ENCODE measurements around the gene TMEM203. TPM values are rescaled to one million over a fixed set of nuclear protein-coding genes. Genes with fewer than 3 reads are reported as not detected.

The TMEM203 gene
- total and polyA plus RNA-seq, 2 experiments from 2014 or later: 32.7 to 53.4 TPM

DNA sequence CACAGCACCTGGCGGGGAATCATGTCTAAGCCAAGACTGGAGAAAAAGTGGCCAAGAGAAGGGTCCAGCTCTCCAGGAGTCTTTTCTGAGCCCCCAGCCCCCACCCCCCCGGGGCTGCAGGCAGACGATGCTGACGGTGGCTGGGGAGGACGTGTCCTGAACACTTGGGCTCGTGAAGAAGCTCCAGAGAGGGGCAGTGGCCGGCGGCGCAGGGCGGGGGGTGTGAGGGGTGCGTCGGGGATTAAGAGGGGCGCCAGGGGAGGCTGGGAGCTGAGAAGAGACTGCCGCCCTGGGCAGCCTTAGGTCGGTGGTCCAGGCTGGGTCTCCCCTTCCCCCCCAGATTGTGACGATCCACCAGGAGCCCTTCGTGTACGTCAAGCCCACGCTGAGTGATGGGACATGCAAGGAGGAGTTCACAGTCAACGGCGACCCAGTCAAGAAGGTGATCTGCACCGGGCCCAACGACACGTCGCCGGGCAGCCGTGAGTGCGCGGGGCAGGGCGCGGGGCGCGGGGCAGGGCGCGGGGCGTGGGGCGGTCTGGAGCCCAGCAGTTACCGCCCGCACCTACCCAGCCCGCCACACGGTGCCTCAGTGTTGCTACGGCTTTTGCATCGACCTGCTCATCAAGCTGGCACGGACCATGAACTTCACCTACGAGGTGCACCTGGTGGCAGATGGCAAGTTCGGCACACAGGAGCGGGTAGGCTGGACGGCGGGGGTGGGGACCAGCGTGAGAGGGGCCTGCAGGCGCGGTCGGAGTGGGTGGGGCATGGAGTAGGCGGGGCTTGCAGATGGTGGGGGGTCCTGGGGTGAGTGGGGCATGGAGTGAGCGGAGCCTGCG, 44.5 kb downstream of the TMEM203 start:
- Histone ChIP-seq H3K4me3 (peak overlapping the region; percentile 40; the same call in 1 of the 2 replicates), H3K79me2 (replicated peaks; ENCODE audit: insufficient read depth) (no peaks in the 10 kb centered on the region), H3F3A (replicated peaks; ENCODE audit: low read depth) (peaks cover 4% of the 10 kb centered on the region; the same call in 1 of the 2 replicates), H3K36me3 (ENCODE audit: insufficient read depth) (no peaks in the 10 kb centered on the region), H2AFZ (no peak overlapping the region), H3K4me2 (peak overlapping the region; percentile 51; the same call in 1 of the 2 replicates), H3K27ac (ENCODE audit: low read depth) (no peak overlapping the region), H3K4me1 (ENCODE audit: insufficient read depth) (peaks cover 2% of the 10 kb centered on the region; the same call in 1 of the 2 replicates), H3K27me3 (ENCODE audit: insufficient read depth) (peaks cover 83% of the 10 kb centered on the region), H3K9me2 (ENCODE audit: insufficient read depth) (no peaks in the 10 kb centered on the region), H4K20me1 (replicated peaks; ENCODE audit: insufficient read depth) (no peaks in the 10 kb centered on the region)
- DNase-seq (ENCODE audit: low spot score): peak; percentile 84
- Mint-ChIP-seq H3K4me3 (no peak overlapping the region), H3K4me1 (no peaks in the 10 kb centered on the region; the same call in 2 of the 3 replicates), H3K9me3 (no peaks in the 10 kb centered on the region), H3K27ac (no peak overlapping the region), H3K27me3 (ENCODE audit: insufficient read depth, low read depth, poor library complexity) (peaks cover 88% of the 10 kb centered on the region), H3K36me3 (ENCODE audit: low read depth) (no peaks in the 10 kb centered on the region)
- TF ChIP-seq JUNB (IDR thresholded peaks at IDR 0.05; ENCODE audit: unreplicated experiment): no peak
- TF ChIP-seq, protein P1, sequence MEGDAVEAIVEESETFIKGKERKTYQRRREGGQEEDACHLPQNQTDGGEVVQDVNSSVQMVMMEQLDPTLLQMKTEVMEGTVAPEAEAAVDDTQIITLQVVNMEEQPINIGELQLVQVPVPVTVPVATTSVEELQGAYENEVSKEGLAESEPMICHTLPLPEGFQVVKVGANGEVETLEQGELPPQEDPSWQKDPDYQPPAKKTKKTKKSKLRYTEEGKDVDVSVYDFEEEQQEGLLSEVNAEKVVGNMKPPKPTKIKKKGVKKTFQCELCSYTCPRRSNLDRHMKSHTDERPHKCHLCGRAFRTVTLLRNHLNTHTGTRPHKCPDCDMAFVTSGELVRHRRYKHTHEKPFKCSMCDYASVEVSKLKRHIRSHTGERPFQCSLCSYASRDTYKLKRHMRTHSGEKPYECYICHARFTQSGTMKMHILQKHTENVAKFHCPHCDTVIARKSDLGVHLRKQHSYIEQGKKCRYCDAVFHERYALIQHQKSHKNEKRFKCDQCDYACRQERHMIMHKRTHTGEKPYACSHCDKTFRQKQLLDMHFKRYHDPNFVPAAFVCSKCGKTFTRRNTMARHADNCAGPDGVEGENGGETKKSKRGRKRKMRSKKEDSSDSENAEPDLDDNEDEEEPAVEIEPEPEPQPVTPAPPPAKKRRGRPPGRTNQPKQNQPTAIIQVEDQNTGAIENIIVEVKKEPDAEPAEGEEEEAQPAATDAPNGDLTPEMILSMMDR (conservative IDR thresholded peaks at IDR 0.05; ENCODE audit: low read depth in 2 of 2): no peak
- peak; percentile 18 for ATAC-seq

DNA sequence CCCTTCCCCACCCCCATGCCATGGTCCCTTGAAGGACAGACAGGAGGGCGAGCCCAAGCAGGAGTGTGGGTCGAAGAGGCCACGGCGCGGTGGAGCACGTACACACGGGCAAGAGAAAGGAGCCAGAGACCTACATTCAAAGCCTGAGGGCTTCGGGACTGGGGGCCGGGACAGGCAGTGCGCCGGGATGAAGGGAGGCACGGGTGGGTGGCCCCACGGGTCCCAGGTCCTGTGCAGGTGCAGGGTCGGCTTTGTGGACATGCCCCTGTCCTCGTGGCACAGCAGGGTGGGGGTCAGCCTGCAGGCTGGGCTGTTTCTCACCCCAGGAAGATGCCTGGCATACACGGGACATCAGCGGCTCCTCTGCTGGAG, 45.4 kb downstream of the TMEM203 start:
- H3K4me3 Mint-ChIP-seq: no peak overlapping the region
- no peak overlapping the region for H2AFZ ChIP-seq
- H3K27ac Mint-ChIP-seq: no peak overlapping the region
- H3F3A ChIP-seq (replicated peaks; ENCODE audit: low read depth): peaks cover 4% of the 10 kb centered on the region; the same call in 1 of the 2 replicates
- H3K36me3 ChIP-seq (ENCODE audit: insufficient read depth): no peaks in the 10 kb centered on the region
- H3K36me3 Mint-ChIP-seq (ENCODE audit: low read depth): no peaks in the 10 kb centered on the region
- H3K4me2 ChIP-seq: no peak overlapping the region
- peaks cover 2% of the 10 kb centered on the region; the same call in 1 of the 2 replicates for H3K4me1 ChIP-seq (ENCODE audit: insufficient read depth)
- no peaks in the 10 kb centered on the region for H4K20me1 ChIP-seq (replicated peaks; ENCODE audit: insufficient read depth)
- H3K27me3 Mint-ChIP-seq (ENCODE audit: insufficient read depth, low read depth, poor library complexity): peaks cover 89% of the 10 kb centered on the region
- DNase-seq (ENCODE audit: low spot score) (no peak), ATAC-seq (no peak)
- peaks cover 85% of the 10 kb centered on the region for H3K27me3 ChIP-seq (ENCODE audit: insufficient read depth)
- no peaks in the 10 kb centered on the region for H3K79me2 ChIP-seq (replicated peaks; ENCODE audit: insufficient read depth)
- H3K4me1 Mint-ChIP-seq: no peaks in the 10 kb centered on the region; the same call in 1 of the 3 replicates
- H3K9me2 ChIP-seq (ENCODE audit: insufficient read depth): no peaks in the 10 kb centered on the region
- H3K27ac ChIP-seq (ENCODE audit: low read depth): no peak overlapping the region
- no peaks in the 10 kb centered on the region; the same call in 2 of the 3 replicates for H3K9me3 Mint-ChIP-seq
- H3K4me3 ChIP-seq: no peak overlapping the region
- TF ChIP-seq, protein P2, sequence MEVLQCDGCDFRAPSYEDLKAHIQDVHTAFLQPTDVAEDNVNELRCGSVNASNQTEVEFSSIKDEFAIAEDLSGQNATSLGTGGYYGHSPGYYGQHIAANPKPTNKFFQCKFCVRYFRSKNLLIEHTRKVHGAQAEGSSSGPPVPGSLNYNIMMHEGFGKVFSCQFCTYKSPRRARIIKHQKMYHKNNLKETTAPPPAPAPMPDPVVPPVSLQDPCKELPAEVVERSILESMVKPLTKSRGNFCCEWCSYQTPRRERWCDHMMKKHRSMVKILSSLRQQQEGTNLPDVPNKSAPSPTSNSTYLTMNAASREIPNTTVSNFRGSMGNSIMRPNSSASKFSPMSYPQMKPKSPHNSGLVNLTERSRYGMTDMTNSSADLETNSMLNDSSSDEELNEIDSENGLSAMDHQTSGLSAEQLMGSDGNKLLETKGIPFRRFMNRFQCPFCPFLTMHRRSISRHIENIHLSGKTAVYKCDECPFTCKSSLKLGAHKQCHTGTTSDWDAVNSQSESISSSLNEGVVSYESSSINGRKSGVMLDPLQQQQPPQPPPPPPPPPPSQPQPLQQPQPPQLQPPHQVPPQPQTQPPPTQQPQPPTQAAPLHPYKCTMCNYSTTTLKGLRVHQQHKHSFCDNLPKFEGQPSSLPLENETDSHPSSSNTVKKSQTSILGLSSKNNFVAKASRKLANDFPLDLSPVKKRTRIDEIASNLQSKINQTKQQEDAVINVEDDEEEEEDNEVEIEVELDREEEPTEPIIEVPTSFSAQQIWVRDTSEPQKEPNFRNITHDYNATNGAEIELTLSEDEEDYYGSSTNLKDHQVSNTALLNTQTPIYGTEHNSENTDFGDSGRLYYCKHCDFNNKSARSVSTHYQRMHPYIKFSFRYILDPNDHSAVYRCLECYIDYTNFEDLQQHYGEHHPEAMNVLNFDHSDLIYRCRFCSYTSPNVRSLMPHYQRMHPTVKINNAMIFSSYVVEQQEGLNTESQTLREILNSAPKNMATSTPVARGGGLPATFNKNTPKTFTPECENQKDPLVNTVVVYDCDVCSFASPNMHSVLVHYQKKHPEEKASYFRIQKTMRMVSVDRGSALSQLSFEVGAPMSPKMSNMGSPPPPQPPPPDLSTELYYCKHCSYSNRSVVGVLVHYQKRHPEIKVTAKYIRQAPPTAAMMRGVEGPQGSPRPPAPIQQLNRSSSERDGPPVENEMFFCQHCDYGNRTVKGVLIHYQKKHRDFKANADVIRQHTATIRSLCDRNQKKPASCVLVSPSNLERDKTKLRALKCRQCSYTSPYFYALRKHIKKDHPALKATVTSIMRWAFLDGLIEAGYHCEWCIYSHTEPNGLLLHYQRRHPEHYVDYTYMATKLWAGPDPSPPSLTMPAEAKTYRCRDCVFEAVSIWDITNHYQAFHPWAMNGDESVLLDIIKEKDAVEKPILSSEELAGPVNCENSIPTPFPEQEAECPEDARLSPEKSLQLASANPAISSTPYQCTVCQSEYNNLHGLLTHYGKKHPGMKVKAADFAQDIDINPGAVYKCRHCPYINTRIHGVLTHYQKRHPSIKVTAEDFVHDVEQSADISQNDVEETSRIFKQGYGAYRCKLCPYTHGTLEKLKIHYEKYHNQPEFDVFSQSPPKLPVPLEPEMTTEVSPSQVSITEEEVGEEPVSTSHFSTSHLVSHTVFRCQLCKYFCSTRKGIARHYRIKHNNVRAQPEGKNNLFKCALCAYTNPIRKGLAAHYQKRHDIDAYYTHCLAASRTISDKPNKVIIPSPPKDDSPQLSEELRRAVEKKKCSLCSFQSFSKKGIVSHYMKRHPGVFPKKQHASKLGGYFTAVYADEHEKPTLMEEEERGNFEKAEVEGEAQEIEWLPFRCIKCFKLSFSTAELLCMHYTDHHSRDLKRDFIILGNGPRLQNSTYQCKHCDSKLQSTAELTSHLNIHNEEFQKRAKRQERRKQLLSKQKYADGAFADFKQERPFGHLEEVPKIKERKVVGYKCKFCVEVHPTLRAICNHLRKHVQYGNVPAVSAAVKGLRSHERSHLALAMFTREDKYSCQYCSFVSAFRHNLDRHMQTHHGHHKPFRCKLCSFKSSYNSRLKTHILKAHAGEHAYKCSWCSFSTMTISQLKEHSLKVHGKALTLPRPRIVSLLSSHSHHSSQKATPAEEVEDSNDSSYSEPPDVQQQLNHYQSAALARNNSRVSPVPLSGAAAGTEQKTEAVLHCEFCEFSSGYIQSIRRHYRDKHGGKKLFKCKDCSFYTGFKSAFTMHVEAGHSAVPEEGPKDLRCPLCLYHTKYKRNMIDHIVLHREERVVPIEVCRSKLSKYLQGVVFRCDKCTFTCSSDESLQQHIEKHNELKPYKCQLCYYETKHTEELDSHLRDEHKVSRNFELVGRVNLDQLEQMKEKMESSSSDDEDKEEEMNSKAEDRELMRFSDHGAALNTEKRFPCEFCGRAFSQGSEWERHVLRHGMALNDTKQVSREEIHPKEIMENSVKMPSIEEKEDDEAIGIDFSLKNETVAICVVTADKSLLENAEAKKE (CRISPR knock-in tag; IDR thresholded peaks at IDR 0.05): no peak
- TF ChIP-seq, protein P3, sequence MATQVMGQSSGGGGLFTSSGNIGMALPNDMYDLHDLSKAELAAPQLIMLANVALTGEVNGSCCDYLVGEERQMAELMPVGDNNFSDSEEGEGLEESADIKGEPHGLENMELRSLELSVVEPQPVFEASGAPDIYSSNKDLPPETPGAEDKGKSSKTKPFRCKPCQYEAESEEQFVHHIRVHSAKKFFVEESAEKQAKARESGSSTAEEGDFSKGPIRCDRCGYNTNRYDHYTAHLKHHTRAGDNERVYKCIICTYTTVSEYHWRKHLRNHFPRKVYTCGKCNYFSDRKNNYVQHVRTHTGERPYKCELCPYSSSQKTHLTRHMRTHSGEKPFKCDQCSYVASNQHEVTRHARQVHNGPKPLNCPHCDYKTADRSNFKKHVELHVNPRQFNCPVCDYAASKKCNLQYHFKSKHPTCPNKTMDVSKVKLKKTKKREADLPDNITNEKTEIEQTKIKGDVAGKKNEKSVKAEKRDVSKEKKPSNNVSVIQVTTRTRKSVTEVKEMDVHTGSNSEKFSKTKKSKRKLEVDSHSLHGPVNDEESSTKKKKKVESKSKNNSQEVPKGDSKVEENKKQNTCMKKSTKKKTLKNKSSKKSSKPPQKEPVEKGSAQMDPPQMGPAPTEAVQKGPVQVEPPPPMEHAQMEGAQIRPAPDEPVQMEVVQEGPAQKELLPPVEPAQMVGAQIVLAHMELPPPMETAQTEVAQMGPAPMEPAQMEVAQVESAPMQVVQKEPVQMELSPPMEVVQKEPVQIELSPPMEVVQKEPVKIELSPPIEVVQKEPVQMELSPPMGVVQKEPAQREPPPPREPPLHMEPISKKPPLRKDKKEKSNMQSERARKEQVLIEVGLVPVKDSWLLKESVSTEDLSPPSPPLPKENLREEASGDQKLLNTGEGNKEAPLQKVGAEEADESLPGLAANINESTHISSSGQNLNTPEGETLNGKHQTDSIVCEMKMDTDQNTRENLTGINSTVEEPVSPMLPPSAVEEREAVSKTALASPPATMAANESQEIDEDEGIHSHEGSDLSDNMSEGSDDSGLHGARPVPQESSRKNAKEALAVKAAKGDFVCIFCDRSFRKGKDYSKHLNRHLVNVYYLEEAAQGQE (IDR thresholded peaks at IDR 0.05; ENCODE audit: unreplicated experiment): no peak
- TF ChIP-seq CREB1 (CRISPR knock-in tag; IDR thresholded peaks at IDR 0.05; ENCODE audit: low read depth) (no peak), ZNF114 (CRISPR knock-in tag; IDR thresholded peaks at IDR 0.05) (no peak), JUNB (IDR thresholded peaks at IDR 0.05; ENCODE audit: unreplicated experiment) (no peak)
- TF ChIP-seq, protein P4, sequence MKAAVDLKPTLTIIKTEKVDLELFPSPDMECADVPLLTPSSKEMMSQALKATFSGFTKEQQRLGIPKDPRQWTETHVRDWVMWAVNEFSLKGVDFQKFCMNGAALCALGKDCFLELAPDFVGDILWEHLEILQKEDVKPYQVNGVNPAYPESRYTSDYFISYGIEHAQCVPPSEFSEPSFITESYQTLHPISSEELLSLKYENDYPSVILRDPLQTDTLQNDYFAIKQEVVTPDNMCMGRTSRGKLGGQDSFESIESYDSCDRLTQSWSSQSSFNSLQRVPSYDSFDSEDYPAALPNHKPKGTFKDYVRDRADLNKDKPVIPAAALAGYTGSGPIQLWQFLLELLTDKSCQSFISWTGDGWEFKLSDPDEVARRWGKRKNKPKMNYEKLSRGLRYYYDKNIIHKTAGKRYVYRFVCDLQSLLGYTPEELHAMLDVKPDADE (IDR thresholded peaks at IDR 0.05): no peak
